NCI-H510A treated with DMSO at 0.1 percent for 48 hours (cell line): ENCODE data around the gene CHMP3.
"Not testable (repeated sequence)": the region's sequence is repeated elsewhere in the genome, so short reads cannot be mapped to it uniquely, and the experiment has no call there.

ENCODE experiments used
- DNase-seq: peaks from one replicate; lab custom pipeline; 2025; lab: John Stamatoyannopoulos, UW

CHMP3 gene

DNA sequence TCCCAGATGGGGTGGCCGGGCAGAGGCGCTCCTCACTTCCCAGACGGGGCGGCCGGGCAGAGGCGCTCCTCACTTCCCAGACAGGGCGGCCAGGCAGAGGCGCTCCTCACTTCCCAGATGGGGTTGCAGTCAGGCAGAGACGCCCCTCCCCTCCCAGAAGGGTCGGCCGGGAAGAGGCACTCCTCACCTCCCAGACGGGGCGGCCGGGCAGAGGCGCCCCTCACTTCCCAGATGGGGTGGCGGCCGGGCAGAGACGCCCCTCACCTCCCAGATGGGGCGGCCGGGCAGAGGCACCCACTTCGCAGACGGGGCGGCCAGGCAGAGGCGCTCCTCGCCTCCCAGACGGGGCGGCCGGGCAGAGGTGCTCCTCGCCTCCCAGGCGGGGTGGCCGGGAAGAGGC, 13.8 kb downstream of the CHMP3 start:
- not testable (repeated sequence) for DNase-seq

DNA sequence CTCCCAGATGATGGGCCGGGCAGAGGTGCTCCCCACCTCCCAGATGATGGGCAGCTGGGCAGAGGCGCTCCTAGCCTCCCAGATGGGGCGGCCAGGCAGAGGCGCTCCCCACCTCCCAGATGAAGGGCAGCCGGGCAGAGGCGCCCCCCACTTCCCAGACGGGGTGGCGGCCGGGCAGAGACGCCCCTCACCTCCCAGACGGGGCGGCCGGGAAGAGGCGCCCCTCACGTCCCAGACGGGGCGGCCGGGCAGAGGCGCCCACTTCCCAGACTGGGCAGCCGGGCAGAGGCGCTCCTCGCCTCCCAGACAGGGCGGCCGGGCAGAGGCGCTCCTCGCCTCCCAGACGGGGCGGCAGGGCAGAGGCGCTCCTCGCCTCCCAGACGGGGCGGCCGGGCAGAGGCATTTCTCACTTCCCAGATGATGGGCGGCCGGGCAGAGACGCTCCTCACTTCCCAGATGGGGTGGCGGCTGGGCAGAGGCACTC, 14.3 kb downstream of the CHMP3 start:
- DNase-seq = not testable (repeated sequence)

DNA sequence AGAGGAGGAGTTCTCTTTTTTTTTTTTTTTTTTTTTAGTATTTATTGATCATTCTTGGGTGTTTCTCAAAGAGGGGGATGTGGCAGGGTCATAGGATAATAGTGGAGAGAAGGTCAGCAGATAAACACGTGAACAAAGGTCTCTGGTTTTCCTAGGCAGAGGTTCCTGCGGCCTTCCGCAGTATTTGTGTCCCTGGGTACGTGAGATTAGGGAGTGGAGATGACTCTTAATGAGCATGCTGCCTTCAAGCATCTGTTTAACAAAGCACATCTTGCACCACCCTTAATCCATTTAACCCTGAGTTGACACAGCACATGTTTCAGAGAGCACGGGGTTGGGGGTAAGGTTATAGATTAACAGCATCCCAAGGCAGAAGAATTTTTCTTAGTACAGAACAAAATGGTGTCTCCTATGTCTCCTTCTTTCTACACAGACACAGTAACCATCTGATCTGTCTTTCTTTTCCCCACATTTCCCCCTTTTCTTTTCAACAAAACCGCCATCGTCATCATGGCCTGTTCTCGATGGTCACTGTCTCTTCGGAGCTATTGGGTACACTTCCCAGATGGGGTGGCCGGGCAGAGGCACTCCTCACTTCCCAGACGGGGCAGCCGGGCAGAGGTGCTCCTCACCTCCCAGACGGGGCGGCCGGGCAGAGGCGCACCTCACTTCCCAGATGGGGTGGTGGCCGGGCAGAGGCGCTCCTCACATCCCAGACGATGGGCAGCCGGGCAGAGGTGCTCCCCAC, 14.9 kb downstream of the CHMP3 start:
- DNase-seq = not testable (repeated sequence)

- not testable (repeated sequence) for DNase-seq
Measured at GRCh38 chr2:86545296-86545924, 17.8 kb downstream of the CHMP3 start.

DNA sequence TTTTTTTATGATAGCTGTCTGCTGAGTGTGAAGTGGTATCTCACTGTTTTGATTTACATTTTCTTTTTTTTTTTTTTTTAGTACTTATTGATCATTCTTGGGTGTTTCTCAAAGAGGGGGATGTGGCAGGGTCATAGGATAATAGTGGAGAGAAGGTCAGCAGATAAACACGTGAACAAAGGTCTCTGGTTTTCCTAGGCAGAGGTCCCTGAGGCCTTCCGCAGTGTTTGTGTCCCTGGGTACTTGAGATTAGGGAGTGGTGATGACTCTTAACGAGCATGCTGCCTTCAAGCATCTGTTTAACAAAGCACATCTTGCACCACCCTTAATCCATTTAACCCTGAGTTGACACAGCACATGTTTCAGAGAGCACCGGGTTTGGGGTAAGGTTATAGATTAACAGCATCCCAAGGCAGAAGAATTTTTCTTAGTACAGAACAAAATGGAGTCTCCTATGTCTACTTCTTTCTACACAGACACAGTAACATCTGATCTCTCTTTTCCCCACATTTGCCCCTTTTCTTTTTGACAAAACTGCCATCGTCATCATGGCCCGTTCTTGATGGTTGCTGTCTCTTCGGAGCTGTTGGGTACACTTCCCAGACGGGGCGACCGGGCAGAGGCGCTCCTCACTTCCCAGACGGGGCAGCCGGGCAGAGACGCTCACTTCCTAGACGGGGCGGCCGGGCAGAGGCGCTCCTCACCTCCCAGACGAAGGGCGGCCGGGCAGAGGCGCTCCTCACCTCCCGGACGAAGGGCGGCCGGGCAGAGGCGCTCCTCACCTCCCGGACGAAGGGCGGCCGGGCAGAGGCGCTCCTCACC, 18.8 kb downstream of the CHMP3 start:
- not testable (repeated sequence) for DNase-seq

DNA sequence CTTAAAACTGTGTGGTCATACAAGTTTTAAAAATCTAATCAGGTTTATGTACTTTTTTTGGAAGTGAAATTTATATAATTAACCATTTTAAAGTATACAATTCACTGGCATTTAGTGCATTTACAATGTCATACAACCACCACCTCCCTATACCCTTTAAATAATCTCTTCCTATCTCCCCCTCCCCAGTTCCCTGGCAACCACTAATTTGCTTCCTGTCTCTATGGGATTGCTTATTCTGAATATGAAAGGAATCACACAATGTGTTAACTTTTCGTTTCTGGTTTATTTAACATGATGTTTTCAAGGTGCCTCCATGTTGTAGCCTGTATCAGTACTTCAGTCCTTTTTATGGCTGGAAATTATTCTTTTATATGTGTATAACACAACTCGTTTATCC, 19.4 kb downstream of the CHMP3 start:
- DNase-seq = no peak

DNA sequence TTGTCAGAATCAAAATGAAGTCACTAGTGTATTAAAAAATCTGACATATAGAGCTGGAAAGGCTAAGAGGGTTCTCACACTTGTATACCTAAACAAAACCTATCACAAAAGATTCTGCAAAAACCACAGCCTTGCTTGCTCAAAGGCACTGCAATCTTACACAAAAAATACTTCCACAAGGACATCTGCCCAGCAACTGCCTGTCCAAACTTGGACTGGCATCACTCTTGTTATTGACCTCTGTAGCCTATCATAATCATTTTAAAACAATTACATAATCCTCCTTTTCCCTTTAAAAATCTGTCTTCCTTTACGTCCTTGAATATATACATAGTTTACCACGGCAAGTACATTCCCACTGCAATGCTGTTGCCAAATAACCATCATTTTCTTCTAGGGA, 19.9 kb downstream of the CHMP3 start:
- DNase-seq = no peak

DNA sequence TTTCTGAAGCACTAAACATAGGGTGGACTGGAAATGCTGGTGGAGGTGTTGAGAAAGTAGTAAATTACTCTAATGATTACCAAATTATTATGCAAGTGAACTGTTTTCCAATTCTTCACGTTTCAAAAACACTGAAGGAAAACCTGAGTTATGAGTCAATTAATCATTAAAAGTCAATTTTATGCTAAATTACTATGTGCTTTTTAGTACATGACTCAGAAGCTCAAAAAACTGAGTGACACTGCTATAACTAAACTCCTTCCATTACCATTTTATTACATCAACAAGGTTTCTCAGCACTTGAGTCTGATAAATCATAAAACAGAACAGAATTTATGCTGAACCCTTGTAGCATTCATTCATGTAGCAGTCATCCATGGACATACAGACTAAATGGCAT, 20.4 kb downstream of the CHMP3 start:
- no peak for DNase-seq

- DNase-seq = no peak
Measured at GRCh38 chr2:86541334-86541733, 21.9 kb downstream of the CHMP3 start.

DNA sequence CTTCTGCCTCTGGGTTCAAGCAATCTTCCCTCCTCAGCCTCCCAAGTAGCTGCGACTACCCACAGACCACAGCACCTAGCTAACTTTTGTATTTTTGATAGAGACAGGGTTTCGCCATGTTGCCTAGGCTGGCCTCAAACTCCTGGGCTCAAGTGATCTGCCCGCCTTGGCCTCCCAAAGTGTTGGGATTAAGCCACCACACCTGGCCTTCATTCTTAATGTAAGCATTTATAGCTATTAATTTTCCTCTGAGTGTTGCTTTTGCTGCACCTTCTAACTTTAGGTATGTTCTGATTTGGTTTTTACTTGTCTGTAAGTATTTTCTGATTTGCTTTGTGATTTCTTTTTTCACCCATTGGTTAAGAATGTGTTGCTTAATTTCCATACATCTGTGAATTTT, 29.7 kb downstream of the CHMP3 start:
- DNase-seq = no peak

DNA sequence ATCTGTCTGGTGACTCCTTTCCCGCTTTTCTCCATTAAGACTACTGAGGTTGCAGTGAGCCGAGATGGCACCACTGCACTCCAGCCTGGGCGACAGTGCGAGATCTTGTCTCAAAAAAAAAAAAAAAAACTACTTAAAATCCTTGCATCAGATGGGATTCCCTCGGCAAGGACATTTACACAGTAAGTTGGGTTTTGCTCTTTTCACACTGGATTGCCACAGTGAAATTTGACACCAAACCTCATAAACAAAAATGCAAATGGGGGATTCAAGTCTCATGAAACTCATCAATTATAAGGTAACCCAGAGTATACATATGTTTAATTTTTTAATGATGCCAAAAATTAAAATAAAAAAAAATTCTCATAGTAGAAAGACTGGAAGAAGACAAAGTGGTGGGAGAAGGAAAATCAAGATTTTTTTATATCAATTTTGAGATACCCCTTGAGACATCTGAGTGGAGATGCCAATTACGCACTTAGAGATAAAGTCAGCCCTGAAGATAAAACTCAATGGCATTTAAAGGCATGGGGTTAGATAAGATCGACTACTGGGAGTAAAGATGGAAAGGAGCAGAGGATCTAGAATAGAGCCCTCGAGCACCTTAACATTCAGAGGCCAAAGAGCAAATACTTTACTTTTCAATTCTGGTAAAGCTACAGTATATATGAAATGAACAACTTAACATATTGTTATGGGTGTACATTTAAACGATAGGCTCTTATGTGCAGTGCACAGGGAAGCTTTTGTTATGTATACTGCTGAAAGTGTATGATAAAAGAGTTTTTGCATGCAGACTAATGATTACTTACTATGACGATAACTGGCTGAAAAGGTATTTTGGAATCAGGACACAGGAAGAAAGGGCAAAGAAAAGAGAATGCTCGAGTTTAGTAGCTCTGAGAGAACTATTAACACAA, 37.6 kb downstream of the CHMP3 start:
- no peak for DNase-seq

- DNase-seq = no peak
Measured at GRCh38 chr2:86523491-86523890, 39.8 kb downstream of the CHMP3 start.

DNA sequence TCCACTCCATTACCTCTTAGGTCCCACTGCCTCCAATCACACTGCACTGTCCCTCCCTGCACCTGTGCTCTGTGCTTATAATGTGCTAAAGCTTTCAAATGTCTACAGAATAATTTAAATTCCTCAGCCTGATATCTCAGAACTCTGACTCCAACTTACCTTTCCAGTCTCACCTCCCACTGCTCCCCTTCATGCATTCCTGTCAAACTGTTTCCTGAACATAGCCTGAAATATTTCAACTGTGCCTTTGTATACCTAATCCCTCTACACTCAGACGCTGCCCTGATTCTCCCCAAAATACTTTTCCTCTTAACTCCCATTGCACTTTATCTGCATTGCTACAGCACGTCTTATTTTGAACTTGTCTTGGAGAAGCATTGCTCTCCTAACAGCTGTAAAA, 40.5 kb downstream of the CHMP3 start:
- no peak for DNase-seq

- no peak for DNase-seq
Measured at GRCh38 chr2:86521922-86522321, 41.3 kb downstream of the CHMP3 start.

DNA sequence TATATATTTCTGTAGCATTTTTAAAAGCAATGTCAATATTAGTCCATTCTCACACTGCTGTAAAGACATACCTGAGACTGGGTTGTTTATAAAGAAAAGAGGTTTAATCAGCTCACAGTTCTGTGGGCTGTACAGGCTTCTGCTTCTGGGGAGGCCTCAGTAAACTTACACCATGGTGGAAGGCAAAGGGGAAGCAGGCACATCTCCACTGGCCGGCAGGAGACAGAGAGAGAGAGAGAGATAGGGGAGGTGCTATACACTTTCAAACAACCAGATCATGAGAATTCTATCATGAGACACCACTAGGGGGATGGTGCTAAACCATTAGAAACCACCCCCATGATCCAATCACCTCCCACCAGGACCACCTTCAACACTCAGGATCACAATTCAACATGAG, 43.1 kb downstream of the CHMP3 start:
- DNase-seq = no peak

DNA sequence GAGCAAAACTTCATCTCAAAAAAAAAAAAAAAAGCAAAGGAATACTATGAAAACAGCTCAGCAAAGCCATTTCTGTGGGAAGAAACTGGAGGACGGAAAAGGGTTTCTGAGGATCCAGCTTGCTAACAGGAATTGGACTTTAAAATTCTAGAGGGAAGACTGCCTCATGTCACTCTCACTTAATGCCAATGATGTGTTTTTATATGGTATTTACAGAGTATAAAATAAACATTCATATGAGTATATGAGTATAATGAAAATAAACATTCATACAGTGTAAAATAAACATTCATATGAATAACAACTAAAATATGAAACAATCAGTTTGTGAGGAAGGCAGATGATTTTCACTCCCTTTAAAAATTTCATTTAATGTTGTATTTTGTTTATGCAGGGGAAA, 43.9 kb downstream of the CHMP3 start:
- no peak for DNase-seq

DNA sequence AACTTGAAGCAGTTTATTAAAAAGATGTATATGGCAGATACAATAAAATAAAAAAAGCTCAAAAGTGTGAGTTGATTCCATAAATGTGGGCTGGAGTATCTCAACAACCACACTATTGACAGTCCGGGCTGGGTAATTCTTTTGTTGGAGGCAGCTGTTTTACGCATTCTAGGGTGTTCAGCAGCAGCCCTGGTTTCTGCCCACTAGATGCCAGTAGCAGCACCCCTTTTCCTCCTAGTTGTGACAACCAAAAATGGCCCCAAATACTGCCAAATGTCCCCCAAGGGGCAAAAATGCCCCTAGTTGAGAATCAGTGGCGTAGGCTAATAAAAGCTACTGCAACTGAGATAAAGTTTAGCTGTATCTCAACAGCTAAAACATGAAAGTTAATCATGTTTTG, 44.8 kb downstream of the CHMP3 start:
- DNase-seq = no peak

DNA sequence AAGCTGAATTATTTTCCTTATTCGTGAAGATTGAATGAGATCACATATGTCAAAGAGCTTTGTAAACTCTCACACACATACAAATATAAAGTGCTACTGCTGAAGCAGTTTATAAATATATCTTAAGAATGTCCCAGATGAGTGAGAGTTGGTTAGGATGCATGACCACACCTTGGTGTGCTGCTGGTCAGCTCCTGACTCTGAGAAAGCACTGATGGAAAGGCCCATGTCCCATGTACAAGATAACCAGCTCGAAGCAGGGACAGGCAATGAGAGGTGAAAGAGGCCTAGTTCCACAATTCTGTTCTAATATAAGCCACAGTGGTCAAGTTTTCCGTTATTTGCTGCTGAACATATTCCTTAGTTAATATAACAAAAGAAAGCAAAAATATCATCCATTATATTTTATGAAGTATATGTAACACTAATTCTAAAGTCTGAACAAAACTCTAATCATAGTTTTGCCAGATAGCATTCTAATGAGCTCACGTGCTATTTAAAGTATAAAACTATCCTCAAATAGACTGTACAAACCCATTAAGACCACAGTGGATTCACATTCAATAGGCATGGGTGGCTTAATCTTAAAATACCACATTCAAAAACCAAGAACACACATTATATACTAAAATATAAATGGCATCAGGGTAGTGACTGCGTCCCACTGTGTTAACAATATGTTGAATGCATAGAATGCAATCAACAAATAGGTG, 49.1 kb downstream of the CHMP3 start:
- no peak for DNase-seq

DNA sequence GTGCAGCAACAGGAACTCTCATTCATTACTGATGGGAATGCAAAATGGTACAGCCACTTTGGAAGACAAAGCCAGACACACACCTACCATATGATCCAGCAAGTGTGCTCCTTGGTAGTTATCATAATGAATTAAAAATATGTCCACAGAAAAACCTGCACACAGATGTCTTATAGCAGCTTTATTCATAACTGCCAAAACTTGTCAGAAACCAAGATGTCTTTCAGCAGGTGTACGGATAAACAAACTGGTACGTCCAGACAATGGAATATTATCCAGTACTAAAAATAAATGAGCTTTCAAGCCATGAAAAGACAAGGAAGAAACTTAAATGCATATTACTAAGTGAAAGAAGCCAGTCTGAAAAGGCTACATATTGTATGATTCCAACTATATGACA, 50.4 kb downstream of the CHMP3 start:
- no peak for DNase-seq

DNA sequence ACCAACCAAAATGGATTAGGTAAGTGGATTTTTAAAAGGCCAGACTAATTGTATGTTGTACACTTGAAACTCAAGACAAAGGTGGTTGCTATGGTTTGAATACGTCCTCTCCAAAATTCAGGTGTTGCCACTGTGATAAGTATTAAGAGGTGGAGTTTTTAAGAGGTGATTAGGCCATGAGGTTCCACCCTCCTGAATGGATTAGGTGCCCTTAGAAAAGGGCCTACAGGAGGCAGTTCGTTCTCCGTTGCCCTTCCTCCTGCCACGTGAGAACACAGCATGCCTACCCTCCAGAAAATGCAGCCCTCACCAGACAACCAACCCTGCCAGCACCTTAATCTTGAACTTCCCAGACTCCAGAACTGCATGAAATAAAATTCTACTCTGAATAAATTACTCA, 51.2 kb downstream of the CHMP3 start:
- DNase-seq = no peak

DNA sequence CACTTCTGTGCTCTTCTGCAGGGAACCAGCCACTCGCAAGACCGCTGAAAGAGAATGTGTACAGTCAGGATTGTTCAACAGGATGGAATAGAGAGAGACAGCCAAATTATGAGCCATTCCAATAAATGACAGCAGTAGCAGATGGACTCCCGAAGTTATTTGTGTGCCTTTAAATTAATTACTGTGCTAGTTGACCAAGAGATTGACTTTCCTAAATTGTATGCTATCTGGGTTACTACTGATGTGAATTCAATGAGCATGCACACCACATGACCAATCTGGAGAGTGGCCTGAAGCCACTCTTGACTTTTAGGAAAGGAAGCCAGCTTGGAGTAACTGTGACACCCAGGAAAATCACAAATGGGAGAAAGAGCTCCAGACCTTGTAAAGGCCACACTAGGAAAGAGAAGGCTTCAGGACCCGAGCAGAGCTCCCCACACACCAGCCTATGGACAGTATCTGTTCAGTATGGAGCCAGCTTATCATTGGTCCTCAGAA, 52.8 kb downstream of the CHMP3 start:
- no peak for DNase-seq
